Astrocyte of the spinal cord (primary cell): ENCODE data around the gene STXBP5L.

Experiments used
- DNase-seq: peaks from one replicate; pipeline ENCODE4 v3.0.0; 2011; ENCODE audit warnings: low read depth, low spot score
- H3K4me3 ChIP-seq: 2 replicates; pipeline ENCODE4 v1.5.1; 2011; ENCODE audit warnings: low read depth, mild to moderate bottlenecking, low read length, moderate library complexity
- in situ Hi-C: cut with HindIII; loops from 2 replicates; pipeline ENCODE4 v1.10.0; 2017; ENCODE audit warnings: low sequenced_read_pairs
- TF ChIP-seq, protein P1 (sequence below): IDR thresholded peaks from 2 replicates; pipeline ENCODE4 v1.5.1; 2012; ENCODE audit warnings: low read depth, mild to moderate bottlenecking, low read length, inconsistent platforms

STXBP5L gene

DNA sequence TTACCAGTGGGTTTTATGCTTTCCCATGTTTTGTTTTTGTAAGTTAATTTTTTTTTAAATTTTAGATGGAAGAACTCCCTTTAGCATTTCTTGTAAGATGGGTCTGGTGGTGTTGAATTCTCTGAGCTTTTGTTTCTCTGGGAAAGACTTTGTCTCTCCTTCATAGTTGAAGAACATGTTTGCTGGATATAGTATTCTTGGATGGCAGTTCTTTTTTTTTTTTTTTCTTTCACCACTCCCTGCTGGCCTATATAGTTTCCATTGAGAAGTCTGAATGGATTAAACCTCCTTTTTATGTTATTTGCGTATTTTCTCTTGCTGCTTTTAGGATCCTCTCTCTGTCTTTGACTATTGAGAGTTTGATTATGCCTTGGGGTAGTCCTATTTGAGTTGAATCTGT is 18.1 kb downstream of the STXBP5L start:
- no peak for DNase-seq
- TF ChIP-seq, protein P1, sequence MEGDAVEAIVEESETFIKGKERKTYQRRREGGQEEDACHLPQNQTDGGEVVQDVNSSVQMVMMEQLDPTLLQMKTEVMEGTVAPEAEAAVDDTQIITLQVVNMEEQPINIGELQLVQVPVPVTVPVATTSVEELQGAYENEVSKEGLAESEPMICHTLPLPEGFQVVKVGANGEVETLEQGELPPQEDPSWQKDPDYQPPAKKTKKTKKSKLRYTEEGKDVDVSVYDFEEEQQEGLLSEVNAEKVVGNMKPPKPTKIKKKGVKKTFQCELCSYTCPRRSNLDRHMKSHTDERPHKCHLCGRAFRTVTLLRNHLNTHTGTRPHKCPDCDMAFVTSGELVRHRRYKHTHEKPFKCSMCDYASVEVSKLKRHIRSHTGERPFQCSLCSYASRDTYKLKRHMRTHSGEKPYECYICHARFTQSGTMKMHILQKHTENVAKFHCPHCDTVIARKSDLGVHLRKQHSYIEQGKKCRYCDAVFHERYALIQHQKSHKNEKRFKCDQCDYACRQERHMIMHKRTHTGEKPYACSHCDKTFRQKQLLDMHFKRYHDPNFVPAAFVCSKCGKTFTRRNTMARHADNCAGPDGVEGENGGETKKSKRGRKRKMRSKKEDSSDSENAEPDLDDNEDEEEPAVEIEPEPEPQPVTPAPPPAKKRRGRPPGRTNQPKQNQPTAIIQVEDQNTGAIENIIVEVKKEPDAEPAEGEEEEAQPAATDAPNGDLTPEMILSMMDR, result no peak
- H3K4me3 ChIP-seq, result no peak overlapping the region
- in situ Hi-C loops, result no loop called here

DNA sequence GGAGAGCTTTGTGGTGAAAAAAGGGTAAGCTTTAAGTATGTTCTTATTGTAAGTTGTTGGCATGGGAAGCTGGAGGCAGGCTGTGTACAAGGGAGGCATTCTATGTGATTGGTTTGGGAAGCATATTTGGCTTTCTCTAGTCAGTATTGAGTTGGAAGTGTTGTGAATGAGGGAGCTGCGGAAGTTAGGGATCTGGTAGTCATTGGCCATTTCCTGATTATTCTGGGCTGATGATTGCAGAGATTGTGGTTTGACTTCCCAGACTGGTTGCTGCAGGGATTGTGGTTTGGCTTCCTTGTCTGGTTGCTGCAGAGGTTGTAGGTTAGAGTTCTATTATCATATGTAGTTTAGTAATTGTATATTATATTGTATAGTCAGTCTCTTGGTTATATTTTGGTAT is 21.0 kb downstream of the STXBP5L start:
- in situ Hi-C loops, result no loop called here
- no peak overlapping the region for H3K4me3 ChIP-seq
- DNase-seq, result peak; percentile 12
- TF ChIP-seq, protein P1, result no peak

DNA sequence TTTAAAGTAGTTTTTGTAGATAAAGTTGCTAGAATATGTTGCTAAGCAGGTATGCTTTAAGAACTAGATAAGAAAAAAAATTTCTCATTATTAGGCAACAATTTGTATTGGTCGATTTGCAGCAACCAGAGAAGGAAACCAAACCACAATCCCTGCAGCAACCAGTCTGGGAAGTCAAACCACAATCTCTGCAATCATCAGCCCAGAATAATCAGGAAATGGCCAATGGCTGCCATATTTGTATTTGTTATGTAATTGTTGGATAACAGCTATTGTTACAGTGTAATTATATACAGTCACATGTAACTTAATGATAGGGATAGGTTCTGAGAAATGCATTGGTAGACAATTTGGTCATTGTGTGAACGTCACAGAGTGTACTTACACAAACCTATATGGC is 23.6 kb downstream of the STXBP5L start:
- DNase-seq, result no peak
- H3K4me3 ChIP-seq, result no peak overlapping the region
- in situ Hi-C loops, result no loop called here
- TF ChIP-seq, protein P1, result no peak

DNA sequence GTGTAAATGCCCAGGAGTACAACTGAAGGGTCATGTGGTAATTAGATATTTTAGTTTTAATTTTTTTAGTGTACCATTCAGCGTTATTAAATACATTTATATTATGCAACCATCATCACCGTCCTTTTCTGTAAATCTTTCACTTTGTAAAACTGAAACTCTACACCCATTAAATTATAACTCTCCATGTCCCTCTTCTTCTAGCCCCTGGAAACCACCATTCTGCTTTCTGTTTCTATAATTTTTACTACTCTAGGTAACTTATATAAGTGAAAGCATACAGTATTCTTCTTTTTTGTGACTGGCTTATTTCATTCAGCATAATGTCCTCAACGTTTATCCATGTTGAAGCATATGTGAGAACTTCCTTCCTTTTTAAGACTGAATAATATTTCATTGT is 48.1 kb downstream of the STXBP5L start:
- in situ Hi-C loops, result no loop called here
- TF ChIP-seq, protein P1, result no peak
- no peak overlapping the region for H3K4me3 ChIP-seq
- no peak for DNase-seq

DNA sequence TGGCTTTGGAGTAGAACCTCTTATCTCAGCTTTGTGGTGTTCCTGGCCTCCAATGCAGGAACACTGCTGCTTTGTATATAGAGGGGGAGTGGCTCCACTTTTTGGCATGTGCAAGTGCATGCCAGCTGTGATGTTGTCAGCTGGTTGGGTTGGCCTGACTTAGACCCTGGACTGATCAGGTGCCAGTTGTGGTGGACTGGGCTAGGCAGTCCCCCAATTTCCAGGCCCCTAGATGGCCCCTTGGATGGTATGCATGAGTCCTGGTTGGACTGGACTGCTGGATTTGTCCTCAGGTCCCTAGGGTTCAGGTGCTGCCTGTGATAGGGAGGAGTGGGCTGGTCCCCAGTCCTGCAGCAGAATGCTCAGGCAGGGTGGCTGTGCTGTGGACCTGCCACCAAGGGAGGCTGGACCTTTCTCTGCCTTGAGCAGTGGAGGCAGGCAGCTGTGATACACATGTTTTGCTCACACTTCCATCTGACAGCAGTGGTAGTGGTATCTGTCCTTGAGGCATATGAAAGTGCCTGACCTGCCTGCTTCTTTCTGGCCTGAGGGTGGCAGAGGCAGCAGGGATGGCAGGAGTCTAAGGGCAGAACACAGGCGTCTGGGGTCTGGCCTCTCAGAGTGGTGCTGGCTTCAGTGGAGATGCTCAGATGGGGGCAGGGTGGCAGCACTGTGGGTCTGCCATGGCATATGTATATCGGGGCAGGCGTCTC is 74.8 kb downstream of the STXBP5L start:
- DNase-seq, result no peak
- in situ Hi-C loops, result no loop called here
- H3K4me3 ChIP-seq, result no peak overlapping the region
- TF ChIP-seq, protein P1, result no peak

DNA sequence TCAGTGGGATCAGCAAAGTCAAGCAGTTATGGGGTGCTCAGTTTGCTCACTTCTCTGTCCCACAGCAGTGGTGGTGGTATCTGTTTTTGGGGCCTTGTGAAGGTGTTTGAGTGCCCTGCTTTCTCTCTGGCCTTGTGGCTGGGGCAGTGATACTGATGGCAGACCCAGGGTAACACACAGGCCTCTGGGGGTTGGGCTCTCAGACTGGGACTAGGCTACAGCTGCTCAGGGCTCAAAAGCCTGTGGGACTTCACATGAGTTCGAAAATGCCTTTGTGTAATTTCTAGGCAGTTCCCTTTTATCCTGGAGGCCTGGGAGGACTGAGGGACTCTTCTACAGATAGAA is 75.3 kb downstream of the STXBP5L start:
- no peak overlapping the region for H3K4me3 ChIP-seq
- no peak for DNase-seq
- in situ Hi-C loops, result no loop called here
- TF ChIP-seq, protein P1, result no peak
